Stomach (tissue), 4 donors: ENCODE measurements around the gene POLG2.

ENCODE experiments used
- EP300 ChIP-seq: sonication (generic); formaldehyde crosslinking; IDR thresholded peaks from one replicate; pipeline ENCODE4 v1.6.1; 2017; ENCODE audit warnings: antibody characterized with exemption
- POLR2A ChIP-seq, 4 donors: fragments of 450-650 bp; IDR thresholded peaks; one replicate each; pipeline ENCODE4 v1.6.1; 2016; ENCODE audit warnings: antibody characterized with exemption in 4 of 4, control low read depth in 2 of 4, mild to moderate bottlenecking in 1 of 4, moderate library complexity in 1 of 4
- POLR2AphosphoS5 ChIP-seq, 3 donors: sonication (generic); formaldehyde crosslinking; IDR thresholded peaks; one replicate each; pipeline ENCODE4 v1.6.1; 2016; ENCODE audit warnings: antibody characterized with exemption in 3 of 3
- TF ChIP-seq, protein P1 (sequence below), 7 experiments: fragments of 450-650 bp in 4 of 7; fragments of 200-600 bp in 3 of 7; sonication (generic) in 3 of 7; IDR thresholded peaks; one replicate each; pipeline ENCODE4 v1.5.1; 2016 to 2019; ENCODE audit warnings: antibody characterized with exemption in 7 of 7, control low read depth in 2 of 7, mild to moderate bottlenecking in 1 of 7

DNA sequence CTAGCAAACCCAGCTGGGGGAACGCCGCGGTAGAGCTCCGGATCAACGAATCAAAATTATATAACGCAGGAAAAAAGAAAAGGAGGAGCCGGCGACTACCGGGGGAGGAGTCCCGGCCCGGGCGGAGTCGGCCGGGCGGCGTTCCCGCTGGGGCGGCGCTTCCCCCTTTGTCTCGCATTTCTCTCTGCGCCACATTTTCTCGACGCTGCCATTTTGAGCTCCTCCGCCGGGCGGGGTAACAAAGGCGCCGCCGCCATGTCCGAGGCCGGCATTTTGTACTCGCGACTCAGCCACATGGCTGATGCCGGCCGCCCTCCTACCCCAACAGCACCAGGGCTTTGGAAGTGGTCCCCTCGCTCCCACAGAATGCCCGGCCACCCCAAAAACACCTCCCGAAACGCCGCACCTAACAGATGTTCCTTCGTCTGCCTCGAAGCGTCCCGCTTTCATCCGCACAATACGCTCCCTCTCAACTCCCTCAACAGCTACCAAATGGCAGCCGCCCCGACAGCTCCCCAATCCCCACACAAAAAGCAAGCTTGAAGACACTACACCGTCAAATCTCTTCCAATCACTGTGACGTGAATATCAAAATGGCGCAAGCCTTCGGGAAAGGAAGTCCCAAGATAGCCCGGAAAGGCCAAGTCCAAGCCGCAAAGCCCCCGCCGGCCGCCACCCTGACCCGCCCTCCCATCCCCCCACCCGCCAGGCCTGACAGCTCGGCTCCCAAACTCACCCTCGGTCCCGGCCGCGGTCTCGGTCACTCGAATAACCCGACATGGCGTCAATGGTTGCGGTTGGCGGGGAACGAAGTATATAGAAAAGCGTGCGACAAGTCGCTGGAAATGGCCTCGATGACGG is 8.7 kb upstream of the POLG2 start:
- TF ChIP-seq, protein P1, sequence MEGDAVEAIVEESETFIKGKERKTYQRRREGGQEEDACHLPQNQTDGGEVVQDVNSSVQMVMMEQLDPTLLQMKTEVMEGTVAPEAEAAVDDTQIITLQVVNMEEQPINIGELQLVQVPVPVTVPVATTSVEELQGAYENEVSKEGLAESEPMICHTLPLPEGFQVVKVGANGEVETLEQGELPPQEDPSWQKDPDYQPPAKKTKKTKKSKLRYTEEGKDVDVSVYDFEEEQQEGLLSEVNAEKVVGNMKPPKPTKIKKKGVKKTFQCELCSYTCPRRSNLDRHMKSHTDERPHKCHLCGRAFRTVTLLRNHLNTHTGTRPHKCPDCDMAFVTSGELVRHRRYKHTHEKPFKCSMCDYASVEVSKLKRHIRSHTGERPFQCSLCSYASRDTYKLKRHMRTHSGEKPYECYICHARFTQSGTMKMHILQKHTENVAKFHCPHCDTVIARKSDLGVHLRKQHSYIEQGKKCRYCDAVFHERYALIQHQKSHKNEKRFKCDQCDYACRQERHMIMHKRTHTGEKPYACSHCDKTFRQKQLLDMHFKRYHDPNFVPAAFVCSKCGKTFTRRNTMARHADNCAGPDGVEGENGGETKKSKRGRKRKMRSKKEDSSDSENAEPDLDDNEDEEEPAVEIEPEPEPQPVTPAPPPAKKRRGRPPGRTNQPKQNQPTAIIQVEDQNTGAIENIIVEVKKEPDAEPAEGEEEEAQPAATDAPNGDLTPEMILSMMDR (IDR thresholded peaks at IDR 0.05): no peak
- peak; percentile 74 to 90 (median 83) for TF ChIP-seq POLR2AphosphoS5 (IDR thresholded peaks at IDR 0.05)
- TF ChIP-seq POLR2A (IDR thresholded peaks at IDR 0.05): peak in 1 of 4 donors; percentile 40
- no peak for TF ChIP-seq EP300
